ENCODE data around the gene CHRDL1.

- TF ChIP-seq, protein P1, sequence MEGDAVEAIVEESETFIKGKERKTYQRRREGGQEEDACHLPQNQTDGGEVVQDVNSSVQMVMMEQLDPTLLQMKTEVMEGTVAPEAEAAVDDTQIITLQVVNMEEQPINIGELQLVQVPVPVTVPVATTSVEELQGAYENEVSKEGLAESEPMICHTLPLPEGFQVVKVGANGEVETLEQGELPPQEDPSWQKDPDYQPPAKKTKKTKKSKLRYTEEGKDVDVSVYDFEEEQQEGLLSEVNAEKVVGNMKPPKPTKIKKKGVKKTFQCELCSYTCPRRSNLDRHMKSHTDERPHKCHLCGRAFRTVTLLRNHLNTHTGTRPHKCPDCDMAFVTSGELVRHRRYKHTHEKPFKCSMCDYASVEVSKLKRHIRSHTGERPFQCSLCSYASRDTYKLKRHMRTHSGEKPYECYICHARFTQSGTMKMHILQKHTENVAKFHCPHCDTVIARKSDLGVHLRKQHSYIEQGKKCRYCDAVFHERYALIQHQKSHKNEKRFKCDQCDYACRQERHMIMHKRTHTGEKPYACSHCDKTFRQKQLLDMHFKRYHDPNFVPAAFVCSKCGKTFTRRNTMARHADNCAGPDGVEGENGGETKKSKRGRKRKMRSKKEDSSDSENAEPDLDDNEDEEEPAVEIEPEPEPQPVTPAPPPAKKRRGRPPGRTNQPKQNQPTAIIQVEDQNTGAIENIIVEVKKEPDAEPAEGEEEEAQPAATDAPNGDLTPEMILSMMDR (IDR thresholded peaks at IDR 0.05), result no peak
- no peak for TF ChIP-seq EZH2 (IDR thresholded peaks at IDR 0.05)
- no peak for TF ChIP-seq EZH2phosphoT487 (IDR thresholded peaks at IDR 0.05)
Measured at GRCh38 chrX:110706446-110706845, 89.2 kb downstream of the CHRDL1 start.
